LNCAP (cell line): ENCODE data around the gene STOM.

Source experiments
- CTCF ChIP-seq: fragments of 450-650 bp; IDR thresholded peaks from 2 replicates; pipeline ENCODE4 v1.5.1; 2017; ENCODE audit warnings: mild to moderate bottlenecking

STOM gene

DNA sequence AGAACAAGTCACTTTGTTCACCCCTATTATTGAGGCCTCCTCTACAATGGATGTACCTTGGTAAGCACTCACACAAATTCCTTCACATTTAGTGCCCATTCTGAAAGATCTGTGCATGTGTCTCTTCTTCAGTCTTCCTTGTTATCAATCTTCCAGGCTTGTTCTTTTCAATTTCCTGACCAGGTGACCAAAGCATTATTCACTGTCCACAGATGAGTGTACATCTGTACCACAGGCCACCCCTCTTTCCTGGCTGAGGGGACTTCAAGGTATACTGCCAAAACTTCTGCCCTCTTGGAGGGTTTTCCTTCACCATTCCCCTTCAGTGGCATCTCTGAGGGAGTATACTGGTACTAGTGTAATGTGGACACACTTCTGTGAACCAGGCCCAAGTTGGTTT, 25.5 kb upstream of the STOM start:
- TF ChIP-seq CTCF, result no peak

DNA sequence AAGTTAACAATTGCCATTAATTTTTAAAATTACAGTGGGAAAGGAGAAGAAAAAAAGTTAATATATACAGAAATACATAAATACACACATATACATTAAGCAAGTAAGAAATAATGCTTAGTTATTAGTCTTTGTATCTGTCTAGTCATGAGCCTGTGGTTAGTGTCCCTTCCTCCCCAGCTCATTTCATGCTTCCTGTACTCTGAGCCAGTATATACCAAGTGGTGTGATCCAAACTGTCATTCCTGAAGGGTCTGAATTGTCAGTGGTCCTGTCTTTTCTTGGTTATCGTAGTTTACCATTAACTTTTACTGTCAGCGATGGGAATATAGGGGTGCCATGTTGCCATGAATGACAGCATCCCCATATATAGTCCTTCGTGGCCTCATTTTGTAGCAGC, 24.2 kb upstream of the STOM start:
- TF ChIP-seq CTCF, result no peak

DNA sequence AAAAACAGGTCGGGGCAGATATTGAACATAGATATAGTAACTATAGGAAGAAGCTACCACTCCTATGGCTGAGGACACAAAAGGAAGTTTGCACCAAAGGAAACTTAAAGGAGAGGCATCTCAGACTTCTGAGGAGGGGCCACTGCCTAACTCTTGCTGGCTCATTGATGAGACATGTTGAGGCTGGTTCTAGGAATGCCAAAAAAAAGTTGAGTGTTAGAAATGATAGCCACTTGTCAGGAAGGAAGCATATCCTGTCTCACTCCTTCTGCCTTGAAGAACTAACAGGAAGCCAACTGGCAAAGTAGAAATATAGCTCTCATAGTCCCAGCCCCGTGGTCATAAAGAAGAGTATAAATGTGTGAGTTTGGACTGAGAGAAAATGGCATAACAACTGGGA, 23.3 kb upstream of the STOM start:
- no peak for TF ChIP-seq CTCF

DNA sequence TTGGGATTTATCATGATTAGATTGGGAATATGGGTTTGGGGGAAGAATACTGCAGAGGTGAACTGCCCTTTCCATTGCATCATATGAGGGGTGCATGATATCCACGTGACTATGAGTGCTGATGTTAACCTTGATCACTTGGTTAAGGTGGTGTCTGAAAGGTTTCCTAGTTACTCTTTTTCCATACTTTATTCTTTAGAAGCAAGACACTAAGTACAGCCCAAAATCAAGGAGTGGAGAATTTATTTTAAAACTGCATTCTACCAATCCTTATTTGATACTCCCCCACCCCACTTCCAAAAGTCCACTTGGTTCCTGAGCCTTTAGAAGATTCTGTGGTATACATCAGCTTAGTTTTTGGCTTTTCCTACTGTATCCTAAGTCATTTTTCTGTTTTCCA, 20.3 kb upstream of the STOM start:
- no peak for TF ChIP-seq CTCF

- TF ChIP-seq CTCF, result no peak
These were observed 18.3 kb upstream of the STOM start for GRCh38 chr9:121388140-121388905.

DNA sequence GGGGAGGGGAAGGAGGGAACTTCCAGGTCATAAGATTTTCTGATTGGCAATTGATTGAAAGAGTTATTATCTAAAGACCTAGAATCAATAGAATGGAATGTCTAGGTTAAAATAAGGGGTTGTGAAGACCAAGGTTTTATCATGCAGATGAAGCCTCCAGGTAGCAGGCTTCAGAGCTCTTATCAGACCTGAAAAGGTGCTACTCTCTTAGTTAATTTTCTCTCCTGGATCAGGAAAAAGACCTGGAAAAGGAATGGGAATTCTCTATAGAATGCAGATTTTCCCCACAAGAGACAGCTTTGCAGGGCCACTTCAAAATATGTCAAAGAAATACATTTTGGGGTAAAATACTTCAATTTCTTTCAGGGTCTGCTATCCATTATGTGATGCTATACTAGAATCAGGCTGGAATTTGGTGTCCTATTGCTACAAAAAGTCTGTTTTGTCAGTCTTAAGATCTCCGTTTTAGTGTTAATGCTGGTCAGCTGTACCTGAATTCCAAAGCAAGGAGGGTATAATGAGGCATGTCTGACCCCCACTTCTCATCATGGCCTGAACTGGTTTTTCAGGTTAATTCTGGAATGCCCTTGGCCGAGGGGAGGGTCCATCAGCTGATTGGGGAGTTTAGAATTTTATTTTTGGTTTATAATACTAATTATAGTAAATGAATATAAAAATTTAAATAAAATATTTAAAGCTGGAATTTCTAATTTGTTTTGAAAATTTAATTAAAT, 16.6 kb upstream of the STOM start:
- no peak for TF ChIP-seq CTCF

DNA sequence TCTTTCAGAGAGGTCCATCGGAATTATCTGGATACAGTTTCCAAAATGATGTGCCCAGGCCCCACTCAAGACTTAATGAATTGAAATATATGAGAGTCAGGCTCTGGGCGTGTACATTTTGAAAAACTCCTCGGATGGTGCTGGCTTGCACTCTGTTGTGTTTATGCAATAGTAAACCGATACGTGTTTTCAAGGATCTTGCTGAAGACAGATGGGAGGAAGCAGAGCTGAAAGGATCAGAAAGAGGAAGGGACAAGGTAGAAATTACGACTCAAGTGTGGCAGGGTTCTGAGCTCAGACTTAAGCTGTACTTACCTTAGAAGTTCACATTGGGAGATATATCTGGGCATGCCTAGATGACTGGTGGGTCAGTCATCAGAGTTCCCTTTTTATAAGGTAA, 13.7 kb upstream of the STOM start:
- no peak for TF ChIP-seq CTCF
